Stomach (tissue), 9 donors: Measurements from ENCODE around the gene PDP2. TPM values are rescaled to one million over a fixed set of nuclear protein-coding genes. Genes with fewer than 3 reads are reported as not detected.

Experiments
- DNase-seq, 2 donors: peaks; one replicate each; pipeline versions ENCODE4 v3.0.0 to v3.0.0-alpha.2; 2013 to 2019
- H3K27ac ChIP-seq, 5 donors: fragments of 200-600 bp in 4 of 5; sonication (generic) in 4 of 5; one replicate each; pipeline ENCODE4 v1.5.1; 2013 to 2019; ENCODE audit warnings: mild to moderate bottlenecking in 1 of 5, moderate library complexity in 1 of 5
- H3K27me3 ChIP-seq, 3 donors: fragments of 200-600 bp; sonication (generic); one replicate each; pipeline ENCODE4 v1.5.1; 2017 to 2019; ENCODE audit warnings: mixed run types in 1 of 3
- H3K36me3 ChIP-seq, 4 donors: fragments of 200-600 bp; sonication (generic); 1 replicate in 3 of 4; 2 replicates in 1 of 4; pipeline ENCODE4 v1.5.1; 2016 to 2019
- H3K4me1 ChIP-seq, 4 donors: fragments of 200-600 bp; sonication (generic); one replicate each; pipeline ENCODE4 v1.5.1; 2016 to 2019
- H3K4me3 ChIP-seq, 4 donors: fragments of 200-600 bp; sonication (generic) in 3 of 4; one replicate each; pipeline ENCODE4 v1.5.1; 2016 to 2019; ENCODE audit warnings: mild to moderate bottlenecking in 1 of 4
- H3K9me3 ChIP-seq, 4 donors: fragments of 200-600 bp; sonication (generic); one replicate each; pipeline ENCODE4 v1.5.1; 2016 to 2019
- EP300 ChIP-seq: sonication (generic); formaldehyde crosslinking; IDR thresholded peaks from one replicate; pipeline ENCODE4 v1.6.1; 2017; ENCODE audit warnings: antibody characterized with exemption
- POLR2A ChIP-seq, 4 donors: fragments of 450-650 bp; IDR thresholded peaks; one replicate each; pipeline ENCODE4 v1.6.1; 2016; ENCODE audit warnings: antibody characterized with exemption in 4 of 4, control low read depth in 2 of 4, mild to moderate bottlenecking in 1 of 4, moderate library complexity in 1 of 4
- POLR2AphosphoS5 ChIP-seq, 3 donors: sonication (generic); formaldehyde crosslinking; IDR thresholded peaks; one replicate each; pipeline ENCODE4 v1.6.1; 2016; ENCODE audit warnings: antibody characterized with exemption in 3 of 3
- WGBS, 5 donors: extraction: QIAGEN DNeasy Blood & Tissue Kit in 3 of 5; methylation state at CpG; one replicate each; pipeline versions ENCODE4 v1.1.5 to v1.1.7; 2013 to 2018; 5-methylcytosine and 5-hydroxymethylcytosine counted together
- intact Hi-C: fragments of 100-400 bp; cut with DNase I; formaldehyde crosslinking; loops from one replicate; pipeline ENCODE4 v1.15.1; 2023; ENCODE audit warnings: low total_unique reads
- polyA plus RNA-seq, 3 donors: library from polyadenylated mRNA; stranded (reverse); fragments of 200-250 nt; gene quantifications; one replicate each; pipeline ENCODE4 v1.2.3, GENCODE V29; 2013
- total RNA-seq, 5 donors: library from RNA; depleted of rRNA; stranded (reverse); fragments of >200 nt; gene quantifications; one replicate each; pipeline versions ENCODE4 v1.1.0 to v1.2.3, GENCODE V29; 2014 to 2016
- TF ChIP-seq, protein P1 (sequence below), 7 experiments: fragments of 450-650 bp in 4 of 7; fragments of 200-600 bp in 3 of 7; sonication (generic) in 3 of 7; IDR thresholded peaks; one replicate each; pipeline ENCODE4 v1.5.1; 2016 to 2019; ENCODE audit warnings: antibody characterized with exemption in 7 of 7, control low read depth in 2 of 7, mild to moderate bottlenecking in 1 of 7
- donor health status: healthy with polysubstance abuse.
- donor health status: Bipolar disorder and iron deficiency.
- donor health status: healthy.

The PDP2 gene
- total and polyA plus RNA-seq, 8 donors, result 1.6 to 96.9 (median 5.0) TPM

DNA sequence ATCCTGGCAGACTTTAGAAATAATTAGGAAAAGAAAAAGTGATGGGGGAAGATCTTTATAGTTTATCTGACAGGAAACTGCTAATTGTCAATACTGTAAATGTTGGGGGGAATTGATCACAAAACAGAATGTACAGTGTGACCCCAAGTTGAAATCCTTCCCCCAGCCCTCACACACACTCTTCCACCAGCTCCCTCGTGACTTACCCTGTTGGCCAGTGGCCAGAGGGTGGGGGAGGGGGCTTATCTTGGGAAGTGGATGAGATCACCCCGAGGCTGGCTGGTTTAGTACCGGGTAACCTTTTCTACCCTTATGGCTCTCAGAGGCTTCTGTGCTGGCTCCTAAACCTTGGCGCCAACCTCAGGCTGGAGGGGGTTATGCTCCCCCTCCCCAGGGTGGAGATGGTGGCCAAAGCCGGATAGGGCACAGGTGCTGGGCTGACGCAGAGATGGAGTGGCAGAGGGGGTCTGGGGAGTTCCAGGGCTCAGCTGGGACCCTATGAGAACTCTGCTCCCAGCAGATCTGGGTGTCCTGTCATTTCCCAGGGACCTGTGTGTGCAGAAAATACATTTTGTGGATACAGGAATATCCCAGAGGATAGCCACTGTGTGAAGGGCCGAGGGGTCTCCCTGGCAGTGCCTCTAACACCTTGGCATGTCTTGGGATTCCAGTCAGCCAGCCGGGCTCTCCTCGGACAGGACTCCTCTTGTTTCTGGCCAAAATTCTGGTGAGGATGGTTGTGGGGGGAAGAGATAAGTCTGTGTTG, 19.8 kb downstream of the PDP2 start:
- H3K27ac ChIP-seq, result peak overlapping the region; percentile 56 to 88 (median 85)
- H3K36me3 ChIP-seq, result no peaks in the 10 kb centered on the region
- H3K9me3 ChIP-seq, result no peaks in the 10 kb centered on the region
- intact Hi-C loops, result no loop called here
- DNase-seq, result peak; percentile 87 to 95
- no peak overlapping the region for H3K4me3 ChIP-seq
- TF ChIP-seq POLR2AphosphoS5 (IDR thresholded peaks at IDR 0.05), result peak; percentile 30 to 43 (median 34)
- TF ChIP-seq, protein P1, sequence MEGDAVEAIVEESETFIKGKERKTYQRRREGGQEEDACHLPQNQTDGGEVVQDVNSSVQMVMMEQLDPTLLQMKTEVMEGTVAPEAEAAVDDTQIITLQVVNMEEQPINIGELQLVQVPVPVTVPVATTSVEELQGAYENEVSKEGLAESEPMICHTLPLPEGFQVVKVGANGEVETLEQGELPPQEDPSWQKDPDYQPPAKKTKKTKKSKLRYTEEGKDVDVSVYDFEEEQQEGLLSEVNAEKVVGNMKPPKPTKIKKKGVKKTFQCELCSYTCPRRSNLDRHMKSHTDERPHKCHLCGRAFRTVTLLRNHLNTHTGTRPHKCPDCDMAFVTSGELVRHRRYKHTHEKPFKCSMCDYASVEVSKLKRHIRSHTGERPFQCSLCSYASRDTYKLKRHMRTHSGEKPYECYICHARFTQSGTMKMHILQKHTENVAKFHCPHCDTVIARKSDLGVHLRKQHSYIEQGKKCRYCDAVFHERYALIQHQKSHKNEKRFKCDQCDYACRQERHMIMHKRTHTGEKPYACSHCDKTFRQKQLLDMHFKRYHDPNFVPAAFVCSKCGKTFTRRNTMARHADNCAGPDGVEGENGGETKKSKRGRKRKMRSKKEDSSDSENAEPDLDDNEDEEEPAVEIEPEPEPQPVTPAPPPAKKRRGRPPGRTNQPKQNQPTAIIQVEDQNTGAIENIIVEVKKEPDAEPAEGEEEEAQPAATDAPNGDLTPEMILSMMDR (IDR thresholded peaks at IDR 0.05), result no peak
- WGBS, 5 donors, result 19 to 24% (median 20%) methylated on average over 9 of the region's 9 CpGs
- no peaks in the 10 kb centered on the region for H3K27me3 ChIP-seq
- peaks cover 44 to 92% (median 70%) of the 10 kb centered on the region in 4 donors for H3K4me1 ChIP-seq

DNA sequence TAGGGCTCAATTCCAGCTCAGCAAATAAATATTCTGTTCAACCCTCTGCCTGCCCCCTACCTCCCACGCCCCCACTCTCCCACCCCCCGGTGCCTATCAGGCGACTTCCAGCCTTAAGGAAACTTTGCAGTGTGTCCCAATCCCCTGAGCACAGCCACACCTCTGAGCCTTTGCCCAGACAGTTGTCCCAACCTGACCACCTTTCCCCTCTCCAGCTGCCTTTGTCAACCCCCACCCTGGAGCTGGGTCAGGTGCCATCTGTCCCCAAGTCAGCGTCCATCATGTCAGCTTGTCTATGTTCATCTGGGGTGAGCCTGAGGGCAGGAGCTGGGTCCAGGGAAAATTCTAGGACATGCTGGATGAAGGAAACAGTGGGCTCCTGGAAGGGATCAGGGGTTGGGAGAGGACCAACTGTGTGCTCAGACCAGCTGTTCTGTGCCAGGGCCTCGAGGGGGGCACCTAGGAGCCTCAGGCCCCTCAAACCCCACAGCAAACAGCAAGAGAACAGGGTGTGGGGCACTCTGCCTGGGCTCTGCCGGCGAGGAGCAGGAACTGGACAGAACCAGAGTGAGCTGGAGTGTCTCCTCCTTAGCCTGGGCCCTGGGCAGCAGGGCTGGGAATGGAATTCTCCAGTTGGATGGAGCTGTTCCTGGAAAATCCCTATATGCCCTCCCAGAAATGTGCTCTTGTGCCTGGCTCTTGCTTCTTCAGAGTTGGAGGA, 20.6 kb downstream of the PDP2 start:
- intact Hi-C loops, result no loop called here
- peak in 1 of 3 donors; percentile 40 for TF ChIP-seq POLR2AphosphoS5 (IDR thresholded peaks at IDR 0.05)
- TF ChIP-seq EP300, result no peak
- no peaks in the 10 kb centered on the region for H3K9me3 ChIP-seq
- H3K27me3 ChIP-seq, result no peaks in the 10 kb centered on the region
- H3K36me3 ChIP-seq, result no peaks in the 10 kb centered on the region
- peaks cover 52 to 93% (median 75%) of the 10 kb centered on the region in 4 donors for H3K4me1 ChIP-seq
- H3K27ac ChIP-seq, result peak overlapping the region in 4 of 5 donors; percentile 80 to 88 (median 86)
- DNase-seq, result peak in 1 of 2 donors; percentile 74
- no peak overlapping the region for H3K4me3 ChIP-seq
- 26 to 39% (median 28%) methylated on average over 4 to 7 of the region's 7 CpGs for WGBS, 5 donors

DNA sequence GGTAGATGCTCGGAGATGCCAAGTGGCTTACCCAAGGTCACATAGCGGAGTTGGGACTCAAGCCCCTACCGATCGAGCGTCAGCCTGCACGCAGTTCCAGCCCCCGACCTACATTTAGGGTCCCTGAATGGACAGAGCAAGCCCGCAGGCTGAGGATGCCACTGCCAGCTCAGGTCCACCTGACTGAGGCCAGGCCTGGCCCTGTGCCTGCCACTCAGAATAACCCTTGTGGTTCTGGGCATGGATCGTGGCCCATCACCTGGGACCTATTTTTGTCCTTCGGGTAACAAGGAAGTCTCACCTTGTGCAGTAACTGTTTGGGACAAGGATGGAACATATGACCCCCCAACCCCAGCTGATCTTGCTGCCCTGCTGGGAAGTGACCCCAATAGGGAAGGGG, 21.3 kb downstream of the PDP2 start:
- 82 to 94% (median 90%) methylated on average over 8 to 10 of the region's 10 CpGs for WGBS, 5 donors
- no peak for TF ChIP-seq POLR2AphosphoS5 (IDR thresholded peaks at IDR 0.05)
- TF ChIP-seq EP300, result no peak
- TF ChIP-seq, protein P1 (IDR thresholded peaks at IDR 0.05), result no peak
- TF ChIP-seq POLR2A (IDR thresholded peaks at IDR 0.05), result no peak
- Histone ChIP-seq H3K36me3 (no peaks in the 10 kb centered on the region), H3K9me3 (no peaks in the 10 kb centered on the region), H3K27me3 (no peaks in the 10 kb centered on the region), H3K4me1 (peaks cover 53 to 94% (median 75%) of the 10 kb centered on the region in 4 donors), H3K4me3 (no peak overlapping the region), H3K27ac (peak overlapping the region in 4 of 5 donors; percentile 80 to 88 (median 86))
- intact Hi-C loops, result no loop called here
- no peak for DNase-seq

DNA sequence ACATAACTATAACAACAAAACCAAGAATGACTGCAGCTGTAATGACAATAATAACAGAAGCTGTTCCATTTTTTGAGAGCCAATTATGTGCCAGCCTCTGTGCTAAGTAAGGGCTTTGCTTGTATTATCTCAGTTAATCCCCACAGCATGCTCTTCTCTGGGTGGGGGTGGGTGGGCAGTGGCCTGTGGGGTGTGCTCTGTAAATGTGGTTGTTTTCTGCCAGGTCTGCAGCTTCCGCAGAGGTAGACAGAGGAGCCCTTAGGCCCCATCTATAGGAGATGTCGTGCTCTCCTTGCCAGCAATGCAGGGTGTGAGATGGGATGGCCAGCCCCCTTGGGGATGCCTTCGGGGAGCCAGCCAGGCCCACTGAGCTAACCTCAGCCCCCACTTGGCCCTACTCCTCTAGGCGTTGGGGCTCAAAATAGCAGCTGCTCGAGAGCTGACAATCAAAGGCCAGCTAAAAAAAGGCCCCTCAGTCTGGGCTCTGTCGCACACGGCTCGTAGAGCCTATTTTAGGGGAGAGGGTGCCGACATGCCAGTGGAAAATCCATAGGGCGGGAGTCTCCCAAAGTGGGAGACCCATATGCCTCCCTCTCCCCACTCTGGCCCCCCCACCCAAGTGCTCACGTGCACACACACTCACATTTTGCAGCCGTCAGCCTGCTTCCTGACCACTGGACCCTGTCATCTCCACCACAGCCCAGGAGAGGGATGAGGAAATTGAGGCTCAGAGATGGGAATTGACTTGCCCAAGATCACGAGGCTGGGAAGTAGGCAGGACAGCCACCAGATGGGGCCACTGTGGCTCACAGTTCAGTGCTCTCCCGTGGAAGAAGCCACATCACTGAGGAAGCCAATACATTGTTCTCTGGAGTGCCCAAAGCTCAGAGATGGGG, 22.6 kb downstream of the PDP2 start:
- DNase-seq, result no peak
- H3K36me3 ChIP-seq, result no peaks in the 10 kb centered on the region
- peak overlapping the region in 4 of 5 donors; percentile 59 to 88 (median 63) for H3K27ac ChIP-seq
- TF ChIP-seq, protein P1 (IDR thresholded peaks at IDR 0.05), result no peak
- TF ChIP-seq POLR2A (IDR thresholded peaks at IDR 0.05) (no peak), EP300 (no peak), POLR2AphosphoS5 (IDR thresholded peaks at IDR 0.05) (no peak)
- no peak overlapping the region for H3K4me3 ChIP-seq
- no peaks in the 10 kb centered on the region for H3K9me3 ChIP-seq
- 70 to 82% (median 80%) methylated on average over 12 to 14 of the region's 14 CpGs for WGBS, 5 donors
- peaks cover 53 to 87% (median 69%) of the 10 kb centered on the region in 4 donors for H3K4me1 ChIP-seq
- intact Hi-C loops, result no loop called here
- no peaks in the 10 kb centered on the region for H3K27me3 ChIP-seq
